ENCODE results near the gene ADAMTSL2. TPM values are rescaled to one million over a fixed set of nuclear protein-coding genes. Genes with fewer than 3 reads are reported as not detected.
A peak's percentile ranks its signal among the peaks of the same experiment; 100 is the strongest.

ADAMTSL2 gene
- total and polyA plus RNA-seq, 8 donors, result 1.3 to 20.6 (median 2.6) TPM; not detected in 2

- H3K27ac ChIP-seq, result no peak within 1 kb of the TSS
- H3K9me3 ChIP-seq, result no peaks in the 10 kb centered on the region
- TF ChIP-seq, protein P1, sequence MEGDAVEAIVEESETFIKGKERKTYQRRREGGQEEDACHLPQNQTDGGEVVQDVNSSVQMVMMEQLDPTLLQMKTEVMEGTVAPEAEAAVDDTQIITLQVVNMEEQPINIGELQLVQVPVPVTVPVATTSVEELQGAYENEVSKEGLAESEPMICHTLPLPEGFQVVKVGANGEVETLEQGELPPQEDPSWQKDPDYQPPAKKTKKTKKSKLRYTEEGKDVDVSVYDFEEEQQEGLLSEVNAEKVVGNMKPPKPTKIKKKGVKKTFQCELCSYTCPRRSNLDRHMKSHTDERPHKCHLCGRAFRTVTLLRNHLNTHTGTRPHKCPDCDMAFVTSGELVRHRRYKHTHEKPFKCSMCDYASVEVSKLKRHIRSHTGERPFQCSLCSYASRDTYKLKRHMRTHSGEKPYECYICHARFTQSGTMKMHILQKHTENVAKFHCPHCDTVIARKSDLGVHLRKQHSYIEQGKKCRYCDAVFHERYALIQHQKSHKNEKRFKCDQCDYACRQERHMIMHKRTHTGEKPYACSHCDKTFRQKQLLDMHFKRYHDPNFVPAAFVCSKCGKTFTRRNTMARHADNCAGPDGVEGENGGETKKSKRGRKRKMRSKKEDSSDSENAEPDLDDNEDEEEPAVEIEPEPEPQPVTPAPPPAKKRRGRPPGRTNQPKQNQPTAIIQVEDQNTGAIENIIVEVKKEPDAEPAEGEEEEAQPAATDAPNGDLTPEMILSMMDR (IDR thresholded peaks at IDR 0.05), result no peak
- no peak for TF ChIP-seq POLR2AphosphoS5 (IDR thresholded peaks at IDR 0.05)
- DNase-seq, result peak in 1 of 2 donors; percentile 86
- peaks cover 0 to 5% (median 2%) of the 10 kb centered on the region in 4 donors for H3K4me1 ChIP-seq
- H3K27me3 ChIP-seq, result peaks cover 19 to 100% (median 50%) of the 10 kb centered on the region in 3 donors
- H3K4me3 ChIP-seq, result peak within 1 kb of the TSS in 2 of 4 donors; percentile 7 to 27
- intact Hi-C loops (cut with DNase I; ENCODE audit: low total_unique reads), result no loop called here
- 11 to 27% (median 19%) methylated on average over 19 to 61 of the region's 61 CpGs for WGBS, 5 donors
- no peaks in the 10 kb centered on the region for H3K36me3 ChIP-seq
These were observed 75.0 kb downstream of the ADAMTSL2 start, which contains the start of gene FAM163B for GRCh38 chr9:133609311-133610098. Gene FAM163B (minus strand): TSS chr9:133609389. CDS start chr9:133580223, 29,166 bp downstream.

DNA sequence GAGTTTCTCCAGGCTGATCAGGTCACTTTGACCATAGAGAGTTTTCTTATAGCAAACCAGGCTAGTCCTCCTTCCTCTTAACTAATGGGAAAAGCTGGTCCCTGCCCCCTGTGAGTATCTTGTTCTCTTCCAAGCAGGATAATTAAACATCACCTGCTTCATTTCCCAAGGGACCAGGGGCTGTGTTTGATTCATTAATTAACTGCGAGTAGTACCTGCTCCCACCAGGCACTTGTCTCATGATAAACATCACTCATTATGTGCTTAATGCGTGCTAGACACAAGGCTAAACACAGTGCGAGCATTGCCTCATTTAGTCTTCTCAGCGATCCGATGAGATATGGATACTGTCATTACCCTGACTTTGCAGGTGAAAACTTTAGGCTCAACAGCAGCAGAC lies 76.3 kb downstream of the ADAMTSL2 start:
- Histone ChIP-seq H3K27me3 (peaks cover 19 to 100% (median 45%) of the 10 kb centered on the region in 3 donors), H3K4me3 (no peak overlapping the region), H3K4me1 (peaks cover 0 to 5% (median 2%) of the 10 kb centered on the region in 4 donors), H3K27ac (no peak overlapping the region), H3K36me3 (no peaks in the 10 kb centered on the region), H3K9me3 (no peaks in the 10 kb centered on the region)
- WGBS, 5 donors, result 62 to 86% (median 76%) methylated on average over 5 of the region's 5 CpGs
- TF ChIP-seq, protein P1 (IDR thresholded peaks at IDR 0.05), result no peak
- no peak for TF ChIP-seq POLR2A (IDR thresholded peaks at IDR 0.05)
- TF ChIP-seq EP300 (IDR thresholded peaks at IDR 0.05), result no peak
- no peak for TF ChIP-seq POLR2AphosphoS5 (IDR thresholded peaks at IDR 0.05)
- no peak for DNase-seq
- intact Hi-C loops (cut with DNase I; ENCODE audit: low total_unique reads), result no loop called here

DNA sequence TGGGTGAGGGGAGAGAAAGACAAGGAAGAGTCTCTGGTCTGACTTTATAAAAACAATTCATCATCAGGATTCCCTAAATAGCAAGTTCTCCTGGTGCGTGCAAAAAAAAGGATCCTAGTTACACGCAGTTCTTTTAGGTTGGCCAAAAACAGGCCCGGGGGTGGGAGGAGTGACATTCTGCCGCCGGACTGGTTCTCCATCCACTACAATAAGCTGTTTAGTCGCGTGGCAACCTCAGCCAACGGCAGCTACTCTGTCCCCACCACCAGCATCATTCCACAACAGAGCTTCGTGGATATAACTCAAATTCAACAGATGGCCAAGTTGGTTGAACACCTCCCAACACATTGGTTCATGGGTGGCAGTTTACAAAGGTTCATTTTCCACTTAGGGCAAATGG lies 77.5 kb downstream of the ADAMTSL2 start:
- no peaks in the 10 kb centered on the region for H3K9me3 ChIP-seq
- peaks cover 0 to 5% (median 2%) of the 10 kb centered on the region in 4 donors for H3K4me1 ChIP-seq
- no peak overlapping the region for H3K4me3 ChIP-seq
- intact Hi-C loops (cut with DNase I; ENCODE audit: low total_unique reads), result no loop called here
- WGBS, 5 donors, result 78 to 91% (median 79%) methylated on average over 9 of the region's 9 CpGs
- no peak for DNase-seq
- no peak for TF ChIP-seq POLR2AphosphoS5 (IDR thresholded peaks at IDR 0.05)
- TF ChIP-seq EP300 (IDR thresholded peaks at IDR 0.05), result no peak
- TF ChIP-seq, protein P1 (IDR thresholded peaks at IDR 0.05), result no peak
- no peak for TF ChIP-seq POLR2A (IDR thresholded peaks at IDR 0.05)
- no peaks in the 10 kb centered on the region for H3K36me3 ChIP-seq
- H3K27ac ChIP-seq, result no peak overlapping the region
- peaks cover 17 to 100% (median 40%) of the 10 kb centered on the region in 3 donors for H3K27me3 ChIP-seq

DNA sequence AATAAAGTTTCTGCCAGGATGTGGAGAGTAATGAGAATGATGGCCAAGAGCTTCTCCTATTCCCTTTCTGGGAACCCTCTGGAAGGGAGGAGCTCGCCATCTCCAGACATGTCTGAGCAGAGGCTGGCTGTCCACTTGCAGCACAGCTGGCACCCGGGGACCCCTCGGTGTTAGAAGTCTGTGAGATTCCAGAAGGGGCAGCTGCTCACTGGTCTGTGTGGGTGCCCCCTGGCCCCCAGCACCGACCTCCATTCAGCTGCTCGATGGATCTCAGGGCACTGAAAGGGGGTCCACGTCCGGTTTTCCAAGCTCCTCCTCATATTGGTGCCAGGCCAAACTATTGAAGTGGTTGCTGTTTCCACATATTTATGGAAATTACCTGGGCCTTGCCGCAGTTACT lies 78.3 kb downstream of the ADAMTSL2 start:
- no peak for DNase-seq
- 75 to 88% (median 81%) methylated on average over 7 to 8 of the region's 8 CpGs for WGBS, 5 donors
- intact Hi-C loops (cut with DNase I; ENCODE audit: low total_unique reads), result no loop called here
- H3K4me3 ChIP-seq, result no peak overlapping the region
- no peaks in the 10 kb centered on the region for H3K9me3 ChIP-seq
- peaks cover 0 to 5% (median 2%) of the 10 kb centered on the region in 4 donors for H3K4me1 ChIP-seq
- H3K27ac ChIP-seq, result no peak overlapping the region
- TF ChIP-seq, protein P1 (IDR thresholded peaks at IDR 0.05), result no peak
- no peak for TF ChIP-seq POLR2A (IDR thresholded peaks at IDR 0.05)
- TF ChIP-seq EP300 (IDR thresholded peaks at IDR 0.05), result no peak
- no peak for TF ChIP-seq POLR2AphosphoS5 (IDR thresholded peaks at IDR 0.05)
- H3K36me3 ChIP-seq, result no peaks in the 10 kb centered on the region
- H3K27me3 ChIP-seq, result peaks cover 13 to 100% (median 37%) of the 10 kb centered on the region in 3 donors
